ENCODE measurements around the gene CHKA.

DNA sequence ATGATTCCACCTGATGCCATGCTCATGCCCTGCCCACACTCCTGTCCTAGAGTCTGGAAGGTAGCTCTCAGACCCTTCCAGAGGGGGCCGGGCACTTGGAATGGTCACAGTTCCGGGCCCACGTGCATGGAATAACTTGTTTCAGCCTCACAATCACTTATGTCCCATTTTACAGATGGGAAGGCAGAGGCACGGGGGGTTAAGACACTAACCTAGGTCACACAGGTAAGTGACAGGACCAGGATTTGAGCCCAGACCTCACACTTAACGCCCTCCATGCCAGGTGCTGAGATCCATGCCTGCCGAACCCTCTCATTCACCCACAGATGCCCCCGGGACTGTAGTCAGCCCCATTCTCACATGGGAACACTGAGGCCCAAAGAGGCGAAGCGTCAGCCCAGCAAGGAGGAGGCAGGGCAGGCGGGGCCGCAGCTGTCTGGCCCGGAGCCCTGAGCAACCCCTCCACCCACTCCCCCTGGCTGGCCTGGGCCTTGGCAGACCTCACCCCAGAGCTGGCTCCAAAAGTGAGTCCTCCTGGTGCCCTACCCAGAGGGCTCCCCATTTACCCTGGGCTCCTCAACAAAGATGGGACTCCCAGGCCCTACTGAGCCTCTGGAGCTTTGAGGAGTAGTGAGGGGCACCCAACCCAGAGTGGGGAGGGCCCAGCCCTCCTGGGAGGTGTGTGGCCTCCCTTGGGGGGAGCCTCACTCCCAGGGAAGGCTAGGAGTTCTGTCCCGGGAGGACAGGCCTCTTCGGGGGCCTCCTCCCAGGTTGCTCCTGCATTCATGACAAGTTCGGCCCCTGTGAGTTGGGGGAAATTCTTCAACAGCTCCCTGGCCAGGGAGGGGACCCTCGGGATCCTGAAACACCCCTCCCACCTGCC, 113.4 kb downstream of the CHKA start:
- TF ChIP-seq, protein P1, sequence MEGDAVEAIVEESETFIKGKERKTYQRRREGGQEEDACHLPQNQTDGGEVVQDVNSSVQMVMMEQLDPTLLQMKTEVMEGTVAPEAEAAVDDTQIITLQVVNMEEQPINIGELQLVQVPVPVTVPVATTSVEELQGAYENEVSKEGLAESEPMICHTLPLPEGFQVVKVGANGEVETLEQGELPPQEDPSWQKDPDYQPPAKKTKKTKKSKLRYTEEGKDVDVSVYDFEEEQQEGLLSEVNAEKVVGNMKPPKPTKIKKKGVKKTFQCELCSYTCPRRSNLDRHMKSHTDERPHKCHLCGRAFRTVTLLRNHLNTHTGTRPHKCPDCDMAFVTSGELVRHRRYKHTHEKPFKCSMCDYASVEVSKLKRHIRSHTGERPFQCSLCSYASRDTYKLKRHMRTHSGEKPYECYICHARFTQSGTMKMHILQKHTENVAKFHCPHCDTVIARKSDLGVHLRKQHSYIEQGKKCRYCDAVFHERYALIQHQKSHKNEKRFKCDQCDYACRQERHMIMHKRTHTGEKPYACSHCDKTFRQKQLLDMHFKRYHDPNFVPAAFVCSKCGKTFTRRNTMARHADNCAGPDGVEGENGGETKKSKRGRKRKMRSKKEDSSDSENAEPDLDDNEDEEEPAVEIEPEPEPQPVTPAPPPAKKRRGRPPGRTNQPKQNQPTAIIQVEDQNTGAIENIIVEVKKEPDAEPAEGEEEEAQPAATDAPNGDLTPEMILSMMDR (IDR thresholded peaks at IDR 0.05; ENCODE audit: control extremely low read depth in 1 of 3, insufficient read depth in 1 of 3, low read depth in 1 of 3, low read length in 3 of 3): no peak
- no peak for TF ChIP-seq POLR2A (IDR thresholded peaks at IDR 0.05; ENCODE audit: control extremely low read depth in 1 of 2, low read depth in 2 of 2, low read length in 2 of 2)
- no peak for TF ChIP-seq EZH2 (IDR thresholded peaks at IDR 0.05; ENCODE audit: low read depth, low read length, severe bottlenecking)

All from H1 (cell line).